HCT116 (cell line): ENCODE results near the gene TLCD5. TPM values are rescaled to one million over a fixed set of nuclear protein-coding genes. Genes with fewer than 3 reads are reported as not detected.

Source experiments
- ATAC-seq: fragments of 200-7000 bp; cut with Tn5 transposase; 2 replicates; pipeline ENCODE4 v1.9.1; 2020; ENCODE audit warnings: mild to moderate bottlenecking, moderate library complexity
- BruUV-seq: library from RNA; stranded (reverse); fragments of 400-500 nt; replicated peaks from 2 replicates; lab custom pipeline; 2021; lab: Mats Ljungman, UMichigan
- CTCF ChIA-PET: fragments of 300-600 bp; sonication (Branson Sonifier 250); formaldehyde crosslinking; loops from one replicate; lab custom pipeline; 2021; ENCODE audit warnings: antibody characterized with exemption; lab: Charles Lee
- POLR2A ChIA-PET: fragments of 300-600, 350-600 bp; sonication (Branson Sonifier 250); formaldehyde crosslinking; loops from one replicate; lab custom pipeline; 2021; ENCODE audit warnings: antibody characterized with exemption; lab: Charles Lee
- RAD21 ChIA-PET, 2 experiments: fragments of 300-600 bp; sonication (Branson Sonifier 250); formaldehyde crosslinking; loops; one replicate each; lab custom pipeline; 2023; ENCODE audit warnings: low total read pairs in 2 of 2; ENCODE audit not compliant: uncharacterized antibody in 2 of 2, unreplicated experiment in 2 of 2, low non-redundant PET in 1 of 2; lab: Charles Lee
- DNase-seq: peaks from one replicate; pipeline ENCODE4 v3.0.0-alpha.2; 2010; ENCODE audit warnings: low read depth, low spot score
- H2AFZ ChIP-seq: fragments of 200-600 bp; shearing (Covaris generic), sonication (generic); 2 replicates; pipeline ENCODE4 v1.6.1; 2017; ENCODE audit warnings: low read depth, mixed run types, mixed read lengths, antibody characterized with exemption, low read length; ENCODE audit not compliant: poor library complexity, severe bottlenecking
- H3K27ac ChIP-seq: 2 replicates; pipeline ENCODE4 v1.5.1; 2012; ENCODE audit warnings: low read depth, low read length
- H3K27me3 ChIP-seq: fragments of 200-600 bp; sonication (generic); 2 replicates; pipeline ENCODE4 v1.6.1; 2016; ENCODE audit warnings: mixed run types, low read length, mixed read lengths; ENCODE audit not compliant: insufficient read depth
- H3K36me3 ChIP-seq, 2 experiments: fragments of 200-500 bp in 1 of 2; fragments of 200-600 bp in 1 of 2; sonication (Bioruptor generic) in 1 of 2; sonication (generic) in 1 of 2; 2 replicates each; pipeline versions ENCODE4 v1.5.1 to v1.6.1; 2014 to 2016; ENCODE audit warnings: low read length in 2 of 2, inconsistent platforms in 1 of 2, mixed read lengths in 1 of 2, mixed run types in 1 of 2; ENCODE audit not compliant: insufficient read depth in 2 of 2, control insufficient read depth in 1 of 2
- H3K4me1 ChIP-seq, 2 experiments: fragments of 200-600 bp in 1 of 2; sonication (generic) in 1 of 2; 2 replicates each; pipeline versions ENCODE4 v1.5.1 to v1.6.1; 2012 to 2017; ENCODE audit warnings: low read length in 2 of 2, inconsistent platforms in 1 of 2, mild to moderate bottlenecking in 1 of 2, mixed read lengths in 1 of 2, mixed run types in 1 of 2, moderate library complexity in 1 of 2; ENCODE audit not compliant: insufficient read depth in 2 of 2, control insufficient read depth in 1 of 2
- H3K4me2 ChIP-seq: fragments of 200-600 bp; sonication (generic); 2 replicates; pipeline ENCODE4 v1.6.1; 2017; ENCODE audit warnings: mixed run types, low read length, mixed read lengths
- H3K4me3 ChIP-seq, 2 experiments: fragments of 200-600 bp in 1 of 2; sonication (generic) in 1 of 2; replicated peaks in 1 of 2; 2 replicates each; pipeline ENCODE4 v1.5.1; 2011 to 2016; ENCODE audit warnings: low read length in 2 of 2, control low read depth in 1 of 2, low read depth in 1 of 2, mild to moderate bottlenecking in 1 of 2, mixed read lengths in 1 of 2, mixed run types in 1 of 2
- H3K79me2 ChIP-seq: fragments of 200-600 bp; sonication (generic); 2 replicates; pipeline ENCODE4 v1.6.1; 2017; ENCODE audit warnings: mild to moderate bottlenecking, mixed run types, low read length, moderate library complexity, mixed read lengths; ENCODE audit not compliant: insufficient read depth
- H3K9ac ChIP-seq: fragments of 200-600 bp; sonication (generic); 2 replicates; pipeline ENCODE4 v1.6.1; 2016; ENCODE audit warnings: low read length, mixed read lengths
- H3K9me2 ChIP-seq: fragments of 200-600 bp; sonication (generic), shearing (Covaris generic); 2 replicates; pipeline ENCODE4 v1.6.1; 2017; ENCODE audit warnings: mixed run types, mild to moderate bottlenecking, moderate library complexity; ENCODE audit not compliant: insufficient read depth
- H3K9me3 ChIP-seq, 2 experiments: fragments of 200-500 bp in 1 of 2; fragments of 200-600 bp in 1 of 2; sonication (Bioruptor generic) in 1 of 2; sonication (generic) in 1 of 2; 2 replicates each; pipeline ENCODE4 v1.6.1; 2014 to 2017; ENCODE audit warnings: low read length in 2 of 2, mixed read lengths in 2 of 2, inconsistent platforms in 1 of 2, low read depth in 1 of 2, mild to moderate bottlenecking in 1 of 2, mixed run types in 1 of 2, moderate library complexity in 1 of 2; ENCODE audit not compliant: control insufficient read depth in 1 of 2, insufficient read depth in 1 of 2
- H4K20me1 ChIP-seq: fragments of 200-600 bp; sonication (generic), shearing (Covaris generic); 2 replicates; pipeline ENCODE4 v1.6.1; 2017; ENCODE audit warnings: mixed run types, mild to moderate bottlenecking, moderate library complexity; ENCODE audit not compliant: insufficient read depth
- CBX3 ChIP-seq: IDR thresholded peaks from 2 replicates; pipeline ENCODE4 v1.6.1; 2012; ENCODE audit warnings: low read depth
- EZH2 ChIP-seq: fragments of 200-600 bp; sonication (generic); IDR thresholded peaks from 2 replicates; pipeline ENCODE4 v1.6.1; 2017; ENCODE audit warnings: antibody characterized with exemption, mixed run types
- EZH2phosphoT487 ChIP-seq: fragments of 200-600 bp; IDR thresholded peaks from 2 replicates; pipeline ENCODE4 v1.6.1; 2018; ENCODE audit warnings: antibody characterized with exemption, borderline replicate concordance
- FOSL1 ChIP-seq: IDR thresholded peaks from 2 replicates; pipeline ENCODE4 v1.6.1; 2012; ENCODE audit warnings: low read depth
- JUND ChIP-seq: IDR thresholded peaks from 2 replicates; pipeline ENCODE4 v1.6.1; 2012
- POLR2A ChIP-seq: IDR thresholded peaks from 2 replicates; pipeline ENCODE4 v1.7.0; 2011; ENCODE audit warnings: borderline replicate concordance; ENCODE audit not compliant: insufficient read depth, insufficient read length; ENCODE audit errors: extremely low read depth
- POLR2AphosphoS5 ChIP-seq: IDR thresholded peaks from 2 replicates; pipeline ENCODE4 v1.6.1; 2011; ENCODE audit warnings: mild to moderate bottlenecking, low read depth, low read length, moderate library complexity
- SIN3A ChIP-seq: IDR thresholded peaks from 2 replicates; pipeline ENCODE4 v1.6.1; 2012; ENCODE audit warnings: low read depth
- SP1 ChIP-seq: IDR thresholded peaks from 2 replicates; pipeline ENCODE4 v1.6.1; 2012; ENCODE audit warnings: low read depth
- TCF7L2 ChIP-seq: IDR thresholded peaks from 2 replicates; pipeline ENCODE4 v1.7.0; 2011; ENCODE audit warnings: borderline replicate concordance, inconsistent platforms; ENCODE audit not compliant: insufficient read depth, insufficient read length; ENCODE audit errors: extremely low read depth
- ZNF274 ChIP-seq: fragments of 200-500 bp; sonication (Bioruptor generic); IDR thresholded peaks from 2 replicates; pipeline ENCODE4 v1.6.1; 2014; ENCODE audit warnings: mild to moderate bottlenecking, low read depth, low read length, inconsistent platforms
- intact Hi-C: fragments of 100-400 bp; cut with micrococcal nuclease; formaldehyde crosslinking; loops from 2 replicates; pipeline ENCODE4 v1.10.0; 2022
- total RNA-seq: library from RNA; stranded (reverse); gene quantifications from one replicate; pipeline ENCODE4 v1.2.1, GENCODE V29; 2021; ENCODE audit not compliant: unreplicated experiment
- TF ChIP-seq, protein P1 (sequence below), 3 experiments: fragments of 200-600 bp in 1 of 3; sonication (generic) in 1 of 3; IDR thresholded peaks in 2 of 3; conservative IDR thresholded peaks in 1 of 3; 2 replicates each; pipeline ENCODE4 v1.5.1; 2012 to 2017; ENCODE audit warnings: low read depth in 2 of 3, low read length in 2 of 3, antibody characterized with exemption in 1 of 3, borderline replicate concordance in 1 of 3, control low read depth in 1 of 3, mild to moderate bottlenecking in 1 of 3, mixed read lengths in 1 of 3, mixed run types in 1 of 3, moderate library complexity in 1 of 3; ENCODE audit not compliant: insufficient read depth in 1 of 3
- TF ChIP-seq, protein P2 (sequence below): IDR thresholded peaks from 2 replicates; pipeline ENCODE4 v1.6.1; 2012

Gene TLCD5
- total RNA-seq, 1 experiment from 2014 or later: 9.1 TPM

DNA sequence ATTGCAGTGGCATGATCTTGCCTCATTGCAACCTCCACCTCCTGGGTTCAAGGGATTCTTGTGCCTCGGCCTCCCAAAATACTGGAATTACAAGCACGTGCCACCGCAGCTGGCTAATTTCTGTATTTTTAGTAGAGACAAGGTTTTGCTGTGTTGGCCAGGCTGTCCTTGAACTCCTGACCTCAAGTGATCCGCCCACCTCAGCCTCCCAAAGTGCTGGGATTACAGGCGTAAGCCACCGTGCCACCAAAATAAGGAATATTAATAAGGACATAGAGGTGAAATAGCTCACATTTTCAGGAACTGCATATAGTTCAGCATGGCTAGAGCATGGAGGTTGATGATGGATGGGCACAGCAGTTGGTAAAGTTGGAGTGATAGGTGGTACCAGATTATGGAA lies 32.5 kb downstream of the TLCD5 start:
- Histone ChIP-seq H3K9me2 (no peaks in the 10 kb centered on the region), H3K4me3 (no peak overlapping the region), H3K36me3 (no peaks in the 10 kb centered on the region; a peak in 1 of 4 replicates), H3K79me2 (peaks cover 99% of the 10 kb centered on the region), H3K4me1 (peaks cover 7 to 17% of the 10 kb centered on the region in 2 experiments), H3K9ac (no peak overlapping the region), H3K9me3 (no peaks in the 10 kb centered on the region), H3K27ac (no peak overlapping the region), H4K20me1 (0 out of 2 replicates have a peak, but pooled peaks cover 6% of the 10 kb centered on the region), H2AFZ (no peak overlapping the region), H3K4me2 (no peak overlapping the region), H3K27me3 (no peaks in the 10 kb centered on the region)
- TF ChIP-seq POLR2A (no peak), SP1 (no peak), CBX3 (no peak), FOSL1 (no peak), TCF7L2 (no peak), EZH2 (no peak), EZH2phosphoT487 (no peak), JUND (no peak), POLR2AphosphoS5 (no peak), ZNF274 (no peak), SIN3A (no peak)
- TF ChIP-seq, protein P1, sequence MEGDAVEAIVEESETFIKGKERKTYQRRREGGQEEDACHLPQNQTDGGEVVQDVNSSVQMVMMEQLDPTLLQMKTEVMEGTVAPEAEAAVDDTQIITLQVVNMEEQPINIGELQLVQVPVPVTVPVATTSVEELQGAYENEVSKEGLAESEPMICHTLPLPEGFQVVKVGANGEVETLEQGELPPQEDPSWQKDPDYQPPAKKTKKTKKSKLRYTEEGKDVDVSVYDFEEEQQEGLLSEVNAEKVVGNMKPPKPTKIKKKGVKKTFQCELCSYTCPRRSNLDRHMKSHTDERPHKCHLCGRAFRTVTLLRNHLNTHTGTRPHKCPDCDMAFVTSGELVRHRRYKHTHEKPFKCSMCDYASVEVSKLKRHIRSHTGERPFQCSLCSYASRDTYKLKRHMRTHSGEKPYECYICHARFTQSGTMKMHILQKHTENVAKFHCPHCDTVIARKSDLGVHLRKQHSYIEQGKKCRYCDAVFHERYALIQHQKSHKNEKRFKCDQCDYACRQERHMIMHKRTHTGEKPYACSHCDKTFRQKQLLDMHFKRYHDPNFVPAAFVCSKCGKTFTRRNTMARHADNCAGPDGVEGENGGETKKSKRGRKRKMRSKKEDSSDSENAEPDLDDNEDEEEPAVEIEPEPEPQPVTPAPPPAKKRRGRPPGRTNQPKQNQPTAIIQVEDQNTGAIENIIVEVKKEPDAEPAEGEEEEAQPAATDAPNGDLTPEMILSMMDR (IDR thresholded peaks at IDR 0.05 in 2 of 3, conservative IDR thresholded peaks at IDR 0.05 in 1 of 3; ENCODE audit: borderline replicate concordance in 1 of 3, insufficient read depth in 1 of 3, low read depth in 2 of 3, low read length in 2 of 3): no peak
- TF ChIP-seq, protein P2, sequence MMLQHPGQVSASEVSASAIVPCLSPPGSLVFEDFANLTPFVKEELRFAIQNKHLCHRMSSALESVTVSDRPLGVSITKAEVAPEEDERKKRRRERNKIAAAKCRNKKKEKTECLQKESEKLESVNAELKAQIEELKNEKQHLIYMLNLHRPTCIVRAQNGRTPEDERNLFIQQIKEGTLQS: no peak
- ChIA-PET RAD21 (no interaction called here), CTCF (no interaction called here), POLR2A (no interaction called here)
- intact Hi-C loops: no loop called here
- ATAC-seq (no peak), DNase-seq (no peak)
- no TSS peak for BruUV-seq
